GM12878 (cell line): ENCODE data around the gene TET3.

Experiments used
- BACH1 ChIP-seq: fragments of 450-650 bp; IDR thresholded peaks from 2 replicates; pipeline ENCODE4 v1.6.1; 2017; ENCODE audit warnings: mild to moderate bottlenecking, borderline replicate concordance
- CEBPB ChIP-seq, 2 experiments: fragments of 150-350 bp in 1 of 2; IDR thresholded peaks; 2 replicates each; pipeline ENCODE4 v1.6.1; 2012 to 2014; ENCODE audit warnings: low read depth in 2 of 2, low read length in 2 of 2, borderline replicate concordance in 1 of 2, inconsistent platforms in 1 of 2
- CHD2 ChIP-seq: IDR thresholded peaks from 2 replicates; pipeline ENCODE4 v1.6.1; 2011; ENCODE audit warnings: low read depth, low read length, improper control_type of control experiment, borderline replicate concordance
- EED ChIP-seq: sonication (generic); IDR thresholded peaks from 2 replicates; pipeline ENCODE4 v1.6.1; 2016; ENCODE audit warnings: antibody characterized with exemption, low read depth
- EZH2 ChIP-seq: IDR thresholded peaks from 2 replicates; pipeline ENCODE4 v1.6.1; 2012; ENCODE audit warnings: low read depth, mild to moderate bottlenecking, control low read depth, inconsistent platforms, low read length, borderline replicate concordance; ENCODE audit not compliant: control insufficient read depth
- POLR2A ChIP-seq: IDR thresholded peaks from 2 replicates; pipeline ENCODE4 v1.6.1; 2011; ENCODE audit warnings: low read depth, mild to moderate bottlenecking, low read length
- POLR2AphosphoS5 ChIP-seq: IDR thresholded peaks from 2 replicates; pipeline ENCODE4 v1.6.1; 2011; ENCODE audit warnings: mild to moderate bottlenecking, low read length, inconsistent platforms
- TF ChIP-seq, protein P1 (sequence below): IDR thresholded peaks from 2 replicates; pipeline ENCODE4 v1.6.1; 2011; ENCODE audit warnings: low read depth, mild to moderate bottlenecking, low read length, moderate library complexity, borderline replicate concordance; ENCODE audit errors: extremely low read depth
- TF ChIP-seq, protein P2 (sequence below): IDR thresholded peaks from 2 replicates; pipeline ENCODE4 v1.6.1; 2011; ENCODE audit warnings: borderline replicate concordance, low read depth, mild to moderate bottlenecking, moderate library complexity, mixed read lengths, low read length; ENCODE audit not compliant: insufficient read depth; ENCODE audit errors: extremely low read length
- TF ChIP-seq, protein P3 (sequence below), 3 experiments: IDR thresholded peaks in 2 of 3; conservative IDR thresholded peaks in 1 of 3; 2 replicates each; pipeline ENCODE4 v1.5.1; 2011; ENCODE audit warnings: low read depth in 3 of 3, low read length in 3 of 3, mild to moderate bottlenecking in 3 of 3, control low read depth in 2 of 3, moderate library complexity in 2 of 3, inconsistent platforms in 1 of 3, mixed read lengths in 1 of 3; ENCODE audit not compliant: control insufficient read depth in 2 of 3, insufficient read depth in 1 of 3; ENCODE audit errors: extremely low read depth in 1 of 3

DNA sequence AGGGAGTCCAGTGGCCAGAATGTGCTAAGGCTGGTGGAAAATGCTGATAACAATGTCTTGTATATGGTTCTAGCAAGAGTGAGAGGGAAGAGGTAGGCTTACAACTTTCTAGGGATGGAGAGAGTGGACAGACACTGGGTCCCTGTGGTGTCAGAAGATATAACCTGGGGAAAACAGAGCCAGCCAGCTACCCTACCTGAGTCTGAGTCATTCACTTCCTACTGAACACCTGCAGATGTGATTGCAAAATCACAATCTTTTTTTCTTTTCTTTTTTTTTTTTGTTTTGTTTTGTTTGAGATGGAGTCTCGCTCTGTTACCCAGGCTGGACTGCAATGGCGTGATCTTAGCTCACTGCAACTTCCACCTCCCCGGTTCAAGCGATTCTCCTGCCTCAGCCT, 7.3 kb downstream of the TET3 start:
- TF ChIP-seq CEBPB (IDR thresholded peaks at IDR 0.05; ENCODE audit: borderline replicate concordance in 1 of 2, low read depth in 2 of 2, low read length in 2 of 2) (no peak), BACH1 (no peak), POLR2A (no peak), EED (no peak), POLR2AphosphoS5 (no peak), CHD2 (no peak), EZH2 (no peak)
- TF ChIP-seq, protein P1, sequence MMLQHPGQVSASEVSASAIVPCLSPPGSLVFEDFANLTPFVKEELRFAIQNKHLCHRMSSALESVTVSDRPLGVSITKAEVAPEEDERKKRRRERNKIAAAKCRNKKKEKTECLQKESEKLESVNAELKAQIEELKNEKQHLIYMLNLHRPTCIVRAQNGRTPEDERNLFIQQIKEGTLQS = no peak
- TF ChIP-seq, protein P2, sequence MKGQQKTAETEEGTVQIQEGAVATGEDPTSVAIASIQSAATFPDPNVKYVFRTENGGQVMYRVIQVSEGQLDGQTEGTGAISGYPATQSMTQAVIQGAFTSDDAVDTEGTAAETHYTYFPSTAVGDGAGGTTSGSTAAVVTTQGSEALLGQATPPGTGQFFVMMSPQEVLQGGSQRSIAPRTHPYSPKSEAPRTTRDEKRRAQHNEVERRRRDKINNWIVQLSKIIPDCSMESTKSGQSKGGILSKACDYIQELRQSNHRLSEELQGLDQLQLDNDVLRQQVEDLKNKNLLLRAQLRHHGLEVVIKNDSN = no peak
- TF ChIP-seq, protein P3, sequence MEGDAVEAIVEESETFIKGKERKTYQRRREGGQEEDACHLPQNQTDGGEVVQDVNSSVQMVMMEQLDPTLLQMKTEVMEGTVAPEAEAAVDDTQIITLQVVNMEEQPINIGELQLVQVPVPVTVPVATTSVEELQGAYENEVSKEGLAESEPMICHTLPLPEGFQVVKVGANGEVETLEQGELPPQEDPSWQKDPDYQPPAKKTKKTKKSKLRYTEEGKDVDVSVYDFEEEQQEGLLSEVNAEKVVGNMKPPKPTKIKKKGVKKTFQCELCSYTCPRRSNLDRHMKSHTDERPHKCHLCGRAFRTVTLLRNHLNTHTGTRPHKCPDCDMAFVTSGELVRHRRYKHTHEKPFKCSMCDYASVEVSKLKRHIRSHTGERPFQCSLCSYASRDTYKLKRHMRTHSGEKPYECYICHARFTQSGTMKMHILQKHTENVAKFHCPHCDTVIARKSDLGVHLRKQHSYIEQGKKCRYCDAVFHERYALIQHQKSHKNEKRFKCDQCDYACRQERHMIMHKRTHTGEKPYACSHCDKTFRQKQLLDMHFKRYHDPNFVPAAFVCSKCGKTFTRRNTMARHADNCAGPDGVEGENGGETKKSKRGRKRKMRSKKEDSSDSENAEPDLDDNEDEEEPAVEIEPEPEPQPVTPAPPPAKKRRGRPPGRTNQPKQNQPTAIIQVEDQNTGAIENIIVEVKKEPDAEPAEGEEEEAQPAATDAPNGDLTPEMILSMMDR (IDR thresholded peaks at IDR 0.05 in 2 of 3, conservative IDR thresholded peaks at IDR 0.05 in 1 of 3; ENCODE audit: control insufficient read depth in 2 of 3, extremely low read depth in 1 of 3, insufficient read depth in 1 of 3, low read depth in 3 of 3, low read length in 3 of 3) = no peak
